T-cell (primary cell): Measurements from ENCODE around the gene PPP1R26. TPM values are rescaled to one million over a fixed set of nuclear protein-coding genes. Genes with fewer than 3 reads are reported as not detected.
"Not testable (repeated sequence)": the region's sequence is repeated elsewhere in the genome, so short reads cannot be mapped to it uniquely, and the experiment has no call there.

Experiments used
- ATAC-seq, 4 experiments: fragments of 200-7000 bp in 3 of 4; fragments of 150-1000 bp in 1 of 4; cut with Tn5 transposase; replicated peaks in 1 of 4; 1 replicate in 3 of 4; 2 replicates in 1 of 4; pipeline ENCODE4 v1.10.0; 2021; ENCODE audit warnings: moderate library complexity in 3 of 4, mild to moderate bottlenecking in 2 of 4, moderate number of reproducible peaks in 1 of 4
- CTCF ChIA-PET, 2 donors: fragments of 300-600 bp; sonication (Branson Sonifier 250); formaldehyde crosslinking; loops; one replicate each; lab custom pipeline; 2022; ENCODE audit warnings: antibody characterized with exemption in 2 of 2; lab: Charles Lee
- POLR2A ChIA-PET, 2 donors: fragments of 300-600 bp; sonication (Branson Sonifier 250); formaldehyde crosslinking; loops; one replicate each; lab custom pipeline; 2022; ENCODE audit warnings: antibody characterized with exemption in 2 of 2; lab: Charles Lee
- DNase-seq, 35 experiments: peaks; one replicate each; pipeline versions ENCODE4 v3.0.0 to v3.0.0-alpha.2; 2013 to 2023
- H3K27ac ChIP-seq: one replicate; pipeline ENCODE4 v1.5.1; 2013; ENCODE audit warnings: low read length
- H3K27me3 ChIP-seq, 2 experiments: replicated peaks in 1 of 2; 1 replicate in 1 of 2; 2 replicates in 1 of 2; pipeline versions ENCODE4 v1.6.1 to v1.7.0; 2013; ENCODE audit warnings: low read length in 1 of 2, mixed read lengths in 1 of 2; ENCODE audit not compliant: control insufficient read depth in 2 of 2, insufficient read depth in 2 of 2; ENCODE audit errors: extremely low read depth in 1 of 2
- H3K36me3 ChIP-seq, 2 donors: 1 replicate in 1 of 2; 2 replicates in 1 of 2; pipeline versions ENCODE4 v1.6.1 to v1.7.0; 2013; ENCODE audit warnings: low read length in 1 of 2; ENCODE audit not compliant: control insufficient read depth in 2 of 2, insufficient read depth in 1 of 2; ENCODE audit errors: extremely low read depth in 1 of 2
- H3K4me1 ChIP-seq, 2 experiments: 1 replicate in 1 of 2; 2 replicates in 1 of 2; pipeline versions ENCODE4 v1.6.1 to v1.7.0; 2013; ENCODE audit warnings: low read length in 2 of 2, mixed read lengths in 1 of 2; ENCODE audit not compliant: insufficient read depth in 2 of 2, control insufficient read depth in 1 of 2; ENCODE audit errors: extremely low read depth in 1 of 2
- H3K4me3 ChIP-seq, 2 donors: 1 replicate in 1 of 2; 2 replicates in 1 of 2; pipeline versions ENCODE4 v1.5.1 to v1.7.0; 2013; ENCODE audit warnings: mild to moderate bottlenecking in 2 of 2, low read length in 1 of 2, moderate library complexity in 1 of 2; ENCODE audit not compliant: control insufficient read depth in 1 of 2; ENCODE audit errors: extremely low read depth in 1 of 2
- H3K9me3 ChIP-seq: 2 replicates; pipeline ENCODE4 v1.7.0; 2013
- H3K27ac Mint-ChIP-seq, 2 donors: one replicate each; pipeline ENCODE4 v1.8.0; 2020 to 2021; ENCODE audit warnings: mild to moderate bottlenecking in 2 of 2, mixed read lengths in 2 of 2
- H3K27me3 Mint-ChIP-seq, 2 donors: one replicate each; pipeline ENCODE4 v1.8.0; 2021 to 2022; ENCODE audit warnings: mixed read lengths in 2 of 2
- H3K36me3 Mint-ChIP-seq: one replicate; pipeline ENCODE4 v1.8.0; 2021; ENCODE audit warnings: mixed read lengths
- H3K4me1 Mint-ChIP-seq, 3 donors: one replicate each; pipeline ENCODE4 v1.8.0; 2020 to 2022; ENCODE audit warnings: mixed read lengths in 3 of 3, mild to moderate bottlenecking in 1 of 3
- H3K4me3 Mint-ChIP-seq, 3 donors: one replicate each; pipeline ENCODE4 v1.8.0; 2020 to 2022; ENCODE audit warnings: mild to moderate bottlenecking in 3 of 3, mixed read lengths in 3 of 3, moderate library complexity in 3 of 3
- H3K9me3 Mint-ChIP-seq, 3 donors: one replicate each; pipeline ENCODE4 v1.8.0; 2020 to 2022; ENCODE audit warnings: mixed read lengths in 3 of 3
- WGBS: methylation state at CpG from one replicate; pipeline ENCODE4 v1.1.5; 2013; ENCODE audit warnings: missing lambda C conversion rate; ENCODE audit not compliant: insufficient coverage; 5-methylcytosine and 5-hydroxymethylcytosine counted together
- total RNA-seq, 35 experiments: library from RNA in 6 of 35; stranded (reverse) in 6 of 35; fragments of 120-200 nt in 1 of 35; gene quantifications; one replicate each; pipeline versions ENCODE4 v1.2.1 to v1.2.4 and lab custom pipeline; 2013 to 2026

Gene PPP1R26
- total RNA-seq, 5 donors from 2014 or later (not counting 1 experiment from before 2014, with no cell fraction given): 0.35 to 2.0 (median 1.7) TPM

DNA sequence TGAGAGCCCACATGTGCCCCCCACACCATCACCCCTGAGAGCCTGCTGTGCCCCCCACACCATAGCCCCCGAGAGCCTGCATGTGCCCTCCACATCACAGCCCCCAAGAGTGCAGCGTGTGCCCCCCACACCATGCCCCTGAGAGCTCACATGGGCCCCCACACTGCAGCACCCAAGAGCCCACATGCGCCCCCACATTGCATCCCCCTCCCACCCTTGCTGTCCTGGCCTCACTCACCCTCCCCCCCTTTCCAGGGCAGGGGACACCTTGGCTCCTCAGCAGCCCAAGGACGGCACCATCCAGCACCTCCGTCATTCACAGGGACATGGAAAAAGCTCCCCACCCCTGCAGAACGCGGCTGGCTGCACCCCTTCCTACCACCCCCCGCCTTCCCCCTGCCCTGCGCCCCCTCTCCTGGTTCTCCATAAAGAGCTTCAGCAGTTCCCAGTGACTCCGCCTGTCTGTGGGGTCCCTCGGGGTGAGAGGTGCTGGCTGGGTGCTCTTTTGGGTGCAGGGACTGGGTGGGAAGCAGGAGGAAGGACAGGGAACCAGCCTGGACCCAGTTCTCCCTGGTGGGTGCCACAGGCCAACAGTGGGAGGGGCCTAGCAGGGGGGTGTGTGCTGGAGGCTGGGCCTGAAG, 46.6 kb downstream of the PPP1R26 start:
- Mint-ChIP-seq H3K9me3 (no peaks in the 10 kb centered on the region), H3K27ac (no peak overlapping the region), H3K36me3 (no peaks in the 10 kb centered on the region), H3K4me1 (no peaks in the 10 kb centered on the region), H3K4me3 (no peak overlapping the region), H3K27me3 (peaks cover 10 to 19% of the 10 kb centered on the region in 2 donors)
- no peaks in the 10 kb centered on the region for H3K4me1 ChIP-seq
- H3K36me3 ChIP-seq: no peaks in the 10 kb centered on the region
- 91% methylated on average over 5 of the region's 11 CpGs for WGBS
- H3K9me3 ChIP-seq: no peaks in the 10 kb centered on the region
- H3K27ac ChIP-seq: no peak overlapping the region
- H3K4me3 ChIP-seq: no peak overlapping the region
- H3K27me3 ChIP-seq: peaks cover 0 to 45% of the 10 kb centered on the region in 2 experiments
- ATAC-seq (no peak), DNase-seq (peak in 2 of 35 experiments; percentile 3 to 22)
- CTCF ChIA-PET: interaction anchor here in 1 of 2 donors (0.6 kb wide), 1 partner anchor 36 kb away, joined by 5 read pairs; no protein-coding TSS in a partner anchor
- POLR2A ChIA-PET: no interaction called here

DNA sequence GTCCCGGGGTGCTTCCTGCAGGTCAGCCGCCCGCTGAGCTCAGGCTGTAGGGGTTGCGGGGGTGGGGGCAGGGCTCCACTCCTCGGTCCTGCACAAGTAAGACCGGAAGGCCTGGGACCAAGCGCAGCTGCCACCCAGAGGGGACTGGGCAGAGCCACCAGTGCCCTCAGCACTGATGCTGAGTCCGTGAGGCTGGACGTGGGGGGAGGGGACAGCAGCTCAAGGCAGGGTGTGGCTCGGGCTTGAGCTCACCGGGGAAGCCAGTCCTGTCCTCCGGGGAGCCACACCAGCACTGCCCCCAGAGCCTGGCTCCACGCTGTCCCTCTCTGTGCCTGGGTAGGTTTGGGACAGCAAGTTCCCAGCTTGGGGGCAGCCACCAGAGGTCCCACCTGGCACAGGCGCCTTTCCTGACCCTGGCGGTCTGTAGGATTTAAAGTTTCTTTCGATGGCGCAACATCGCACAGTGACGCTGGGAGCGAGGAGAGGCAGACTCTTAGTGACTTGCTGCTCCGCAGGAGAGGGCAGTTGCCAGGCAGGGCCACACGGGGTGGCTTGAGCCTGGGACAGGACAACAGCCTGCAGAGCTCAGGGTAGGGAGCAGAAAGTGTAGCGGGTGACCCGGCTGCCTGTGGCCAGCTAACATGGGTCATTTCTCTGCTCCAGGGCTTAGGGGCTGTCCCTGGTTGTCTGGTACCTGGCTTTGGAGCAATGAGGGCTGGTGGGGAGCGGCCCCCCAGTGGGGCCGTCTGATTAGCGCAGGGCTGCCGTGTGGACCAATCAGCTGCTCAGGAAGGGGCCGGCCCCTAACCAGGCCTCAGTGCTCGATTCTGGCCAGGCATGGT, 47.4 kb downstream of the PPP1R26 start:
- H3K36me3 ChIP-seq: no peaks in the 10 kb centered on the region
- Mint-ChIP-seq H3K4me1 (no peaks in the 10 kb centered on the region), H3K27me3 (peaks cover 14 to 21% of the 10 kb centered on the region in 2 donors), H3K27ac (no peak overlapping the region), H3K36me3 (no peaks in the 10 kb centered on the region), H3K9me3 (no peaks in the 10 kb centered on the region), H3K4me3 (no peak overlapping the region)
- H3K4me3 ChIP-seq: no peak overlapping the region
- CTCF ChIA-PET: interaction anchor here in 1 of 2 donors (0.6 kb wide), 1 partner anchor 37 kb away, joined by 5 read pairs; no protein-coding TSS in a partner anchor
- H3K9me3 ChIP-seq: no peaks in the 10 kb centered on the region
- ATAC-seq (no peak), DNase-seq (peak in 2 of 35 experiments; percentile 10 to 17)
- H3K27ac ChIP-seq: no peak overlapping the region
- WGBS: 78% methylated on average over 27 of the region's 30 CpGs
- no peaks in the 10 kb centered on the region for H3K4me1 ChIP-seq
- POLR2A ChIA-PET: no interaction called here
- H3K27me3 ChIP-seq: peaks cover 0 to 41% of the 10 kb centered on the region in 2 experiments

DNA sequence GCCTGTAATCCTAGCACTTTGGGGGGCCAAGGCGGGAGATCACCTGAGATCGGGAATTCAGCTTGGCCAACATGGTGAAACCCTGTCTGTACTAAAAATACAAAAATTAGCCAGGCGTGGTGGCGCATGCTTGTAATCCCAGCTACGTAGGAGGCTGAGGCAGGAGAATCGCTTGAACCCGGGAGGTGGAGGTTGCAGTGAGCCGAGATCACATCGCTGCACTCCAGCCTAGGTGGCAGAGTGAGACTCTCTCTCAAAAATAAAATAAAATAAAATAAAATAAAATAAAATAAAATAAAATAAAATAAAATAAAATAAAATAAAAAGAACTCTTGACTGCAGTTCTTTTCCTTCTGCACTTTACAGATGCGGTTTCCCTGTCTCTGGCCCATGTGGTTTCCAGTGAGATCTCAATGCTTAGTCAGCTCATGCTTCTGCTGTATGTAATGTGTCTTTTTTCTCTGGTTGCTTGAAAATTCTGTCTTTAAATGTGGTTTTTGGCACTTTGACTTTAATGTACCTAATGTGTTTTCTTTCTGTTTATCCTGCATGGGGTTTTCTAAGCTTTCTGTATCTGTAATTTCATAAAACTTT, 49.4 kb downstream of the PPP1R26 start:
- H3K9me3 ChIP-seq, H3K4me1 Mint-ChIP-seq, H3K4me3 Mint-ChIP-seq, H3K36me3 ChIP-seq, H3K27ac Mint-ChIP-seq, H3K9me3 Mint-ChIP-seq, H3K36me3 Mint-ChIP-seq, POLR2A ChIA-PET, H3K27ac ChIP-seq, ATAC-seq, H3K4me1 ChIP-seq, CTCF ChIA-PET, H3K4me3 ChIP-seq: not testable (repeated sequence)
- 76% methylated on average over 2 of the region's 10 CpGs for WGBS
- H3K27me3 Mint-ChIP-seq: peaks cover 14 to 18% of the 10 kb centered on the region in 2 donors
- peaks cover 0 to 30% of the 10 kb centered on the region in 2 experiments for H3K27me3 ChIP-seq
- DNase-seq: peak in 1 of 35 experiments; percentile 7

- Histone ChIP-seq H3K9me3 (no peaks in the 10 kb centered on the region), H3K27me3 (peaks cover 0 to 25% of the 10 kb centered on the region in 2 experiments), H3K27ac (no peak overlapping the region), H3K4me3 (no peak overlapping the region), H3K4me1 (no peaks in the 10 kb centered on the region), H3K36me3 (no peaks in the 10 kb centered on the region)
- ChIA-PET CTCF (no interaction called here), POLR2A (no interaction called here)
- H3K4me3 Mint-ChIP-seq: no peak overlapping the region
- 63% methylated on average over 3 of the region's 5 CpGs for WGBS
- H3K27me3 Mint-ChIP-seq: peaks cover 20 to 24% of the 10 kb centered on the region in 2 donors
- no peaks in the 10 kb centered on the region for H3K9me3 Mint-ChIP-seq
- no peak overlapping the region for H3K27ac Mint-ChIP-seq
- no peaks in the 10 kb centered on the region for H3K4me1 Mint-ChIP-seq
- no peaks in the 10 kb centered on the region for H3K36me3 Mint-ChIP-seq
- ATAC-seq (no peak), DNase-seq (no peak)
Observed at GRCh38 chr9:135530146-135530545, 50.6 kb downstream of the PPP1R26 start.

- Mint-ChIP-seq H3K36me3 (no peaks in the 10 kb centered on the region), H3K27ac (no peak overlapping the region), H3K9me3 (no peaks in the 10 kb centered on the region), H3K27me3 (peaks cover 19 to 20% of the 10 kb centered on the region in 2 donors), H3K4me1 (no peaks in the 10 kb centered on the region), H3K4me3 (no peak overlapping the region)
- Histone ChIP-seq H3K27ac (no peak overlapping the region), H3K4me1 (no peaks in the 10 kb centered on the region), H3K9me3 (no peaks in the 10 kb centered on the region), H3K27me3 (peaks cover 0 to 25% of the 10 kb centered on the region in 2 experiments), H3K36me3 (no peaks in the 10 kb centered on the region), H3K4me3 (no peak overlapping the region)
- 88% methylated on average over 10 of the region's 10 CpGs for WGBS
- peak in 1 of 35 experiments; percentile 17 for DNase-seq
- CTCF ChIA-PET: no interaction called here
- POLR2A ChIA-PET: no interaction called here
- ATAC-seq: no peak
Observed at GRCh38 chr9:135531096-135531495, 51.5 kb downstream of the PPP1R26 start.

GRCh38 chr9:135533113-135533512, 53.5 kb downstream of the PPP1R26 start:
- CTCF ChIA-PET: no interaction called here
- ATAC-seq (no peak), DNase-seq (no peak)
- Histone ChIP-seq H3K27me3 (peaks cover 0 to 17% of the 10 kb centered on the region in 2 experiments), H3K4me3 (no peak overlapping the region), H3K27ac (no peak overlapping the region), H3K9me3 (no peaks in the 10 kb centered on the region), H3K4me1 (no peaks in the 10 kb centered on the region), H3K36me3 (no peaks in the 10 kb centered on the region)
- Mint-ChIP-seq H3K36me3 (no peaks in the 10 kb centered on the region), H3K27me3 (peaks cover 25 to 26% of the 10 kb centered on the region in 2 donors), H3K9me3 (no peaks in the 10 kb centered on the region), H3K27ac (no peak overlapping the region), H3K4me1 (no peaks in the 10 kb centered on the region), H3K4me3 (no peak overlapping the region)
- POLR2A ChIA-PET: no interaction called here
- 87% methylated on average over 3 of the region's 3 CpGs for WGBS
